Stimulated activated CD4-positive, alpha-beta T cell treated with anti-CD3 and anti-CD28 coated beads, Interleukin-4, amount 100 ng/mL, for 48 hours (primary cell): ENCODE results near the gene CHST5.
"Not testable (repeated sequence)": the region's sequence is repeated elsewhere in the genome, so short reads cannot be mapped to it uniquely, and the experiment has no call there.

ENCODE experiments used
- DNase-seq, 2 donors: peaks; one replicate each; pipeline ENCODE4 v3.0.0-alpha.2; 2020; ENCODE audit warnings: low read depth in 2 of 2

The CHST5 gene

GRCh38 chr16:75550211-75550662 is 14.3 kb upstream of the CHST5 start:
- peak; percentile 5 to 28 for DNase-seq

- not testable (repeated sequence) for DNase-seq
Observed at GRCh38 chr16:75548456-75548855, 12.5 kb upstream of the CHST5 start.

- no peak for DNase-seq
Observed at GRCh38 chr16:75546293-75546692, 10.4 kb upstream of the CHST5 start.

GRCh38 chr16:75545879-75546278 is 10.0 kb upstream of the CHST5 start:
- DNase-seq: not testable (repeated sequence)

- DNase-seq: not testable (repeated sequence)
Observed at GRCh38 chr16:75542462-75542861, 6.6 kb upstream of the CHST5 start.

GRCh38 chr16:75541236-75541635 is 5.3 kb upstream of the CHST5 start:
- no peak for DNase-seq

GRCh38 chr16:75538882-75539565 is 3.1 kb upstream of the CHST5 start:
- not testable (repeated sequence) for DNase-seq

- DNase-seq: no peak
Observed at GRCh38 chr16:75537776-75538175, 1.9 kb upstream of the CHST5 start.

GRCh38 chr16:75535211-75535843 is 581 bp downstream of the CHST5 start:
- no peak for DNase-seq

- DNase-seq: no peak
Observed at GRCh38 chr16:75534560-75535205, 1.2 kb downstream of the CHST5 start.

GRCh38 chr16:75532791-75533190 is 3.1 kb downstream of the CHST5 start:
- DNase-seq: no peak

- DNase-seq: no peak
Observed at GRCh38 chr16:75532142-75532765, 3.7 kb downstream of the CHST5 start.

- no peak for DNase-seq
Observed at GRCh38 chr16:75529959-75530358, 5.9 kb downstream of the CHST5 start.

GRCh38 chr16:75529056-75529905 is 6.6 kb downstream of the CHST5 start:
- no peak for DNase-seq

GRCh38 chr16:75527825-75528299 is 8.0 kb downstream of the CHST5 start:
- DNase-seq: no peak

- no peak for DNase-seq
Observed at GRCh38 chr16:75526032-75526790, 9.7 kb downstream of the CHST5 start.

GRCh38 chr16:75519175-75519574 is 16.7 kb downstream of the CHST5 start:
- no peak for DNase-seq

GRCh38 chr16:75516189-75516966 is 19.5 kb downstream of the CHST5 start:
- DNase-seq: not testable (repeated sequence)

GRCh38 chr16:75514296-75514695 is 21.6 kb downstream of the CHST5 start:
- DNase-seq: no peak

GRCh38 chr16:75506574-75506973 is 29.3 kb downstream of the CHST5 start:
- no peak for DNase-seq
